ENCODE measurements around the gene COG2. TPM values are rescaled to one million over a fixed set of nuclear protein-coding genes. Genes with fewer than 3 reads are reported as not detected.

Gene COG2
- total and polyA plus RNA-seq, 2 of the 8 experiments (the other 6 are each of a cell fraction or from before 2014, with no cell fraction given), result 10.3 to 36.7 TPM

DNA sequence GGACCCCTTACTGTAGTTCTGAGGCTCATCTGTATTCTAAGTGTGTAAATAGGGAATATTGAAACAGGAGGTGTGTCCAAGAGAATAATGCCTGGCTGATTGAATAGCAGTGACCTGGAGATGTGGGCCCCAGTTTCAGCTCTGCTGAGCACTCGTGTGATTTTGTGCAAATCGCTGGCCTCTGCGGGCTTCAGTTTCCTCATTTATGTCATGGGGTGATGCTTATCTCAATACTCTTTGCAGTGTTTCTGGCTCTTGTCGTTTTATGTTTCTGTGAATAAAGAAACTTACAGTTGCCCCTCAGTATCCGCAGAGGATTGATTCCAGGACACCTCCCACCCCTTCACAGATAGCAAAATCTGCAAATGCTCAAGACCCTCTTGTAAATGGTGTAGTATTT, 5.0 kb downstream of the COG2 start:
- Histone ChIP-seq H3K9ac (replicated peaks in 1 of 4; ENCODE audit: extremely low read depth in 1 of 4, low read depth in 3 of 4, low read length in 3 of 4) (no peak overlapping the region), H2BK120ac (replicated peaks; ENCODE audit: low read depth, low read length) (no peak overlapping the region), H2BK15ac (ENCODE audit: low read length) (no peak overlapping the region), H3K4me2 (ENCODE audit: insufficient read depth in 1 of 2, low read depth in 2 of 2, low read length in 2 of 2) (no peak overlapping the region), H3K18ac (ENCODE audit: extremely low read depth, low read length) (no peak overlapping the region), H4K20me1 (replicated peaks in 1 of 2; ENCODE audit: control insufficient read depth in 1 of 2, insufficient read depth in 2 of 2, low read length in 2 of 2) (peaks cover 8 to 14% of the 10 kb centered on the region in 2 experiments), H2AK5ac (ENCODE audit: low read depth, low read length) (no peak overlapping the region), H3K27me3 (replicated peaks in 1 of 4; ENCODE audit: control insufficient read depth in 3 of 4, extremely low read depth in 1 of 4, insufficient read depth in 3 of 4, low read length in 3 of 4) (no peaks in the 10 kb centered on the region), H3K4me3 (ENCODE audit: extremely low read depth in 1 of 4, insufficient read depth in 2 of 4, low read depth in 3 of 4, low read length in 4 of 4) (no peak overlapping the region), H3K4me1 (replicated peaks in 1 of 4; ENCODE audit: control insufficient read depth in 3 of 4, insufficient read depth in 4 of 4, low read length in 3 of 4) (peaks cover 0 to 6% (median 0%) of the 10 kb centered on the region in 4 experiments; a peak in 1 of 7 replicates), H2BK20ac (ENCODE audit: low read length) (no peak overlapping the region), H3K27ac (ENCODE audit: low read depth, low read length) (no peak overlapping the region), H3K36me3 (ENCODE audit: control insufficient read depth in 2 of 4, insufficient read depth in 4 of 4, low read length in 3 of 4) (peaks cover 0 to 2% (median 0%) of the 10 kb centered on the region in 4 experiments; a peak in 1 of 8 replicates), H4K91ac (replicated peaks; ENCODE audit: insufficient read length, low read length) (no peak overlapping the region), H3K9me3 (ENCODE audit: insufficient read depth in 2 of 2, low read depth in 1 of 2, low read length in 1 of 2) (no peaks in the 10 kb centered on the region), H3K79me2 (ENCODE audit: control insufficient read depth in 1 of 2, insufficient read depth in 2 of 2, low read length in 2 of 2) (peaks cover 20 to 97% of the 10 kb centered on the region in 2 experiments), H2AFZ (ENCODE audit: low read length) (no peak overlapping the region), H3K56ac (replicated peaks; ENCODE audit: insufficient read length, low read depth, low read length) (no peak overlapping the region), H3K4ac (replicated peaks; ENCODE audit: insufficient read length, low read depth, low read length) (no peak overlapping the region), H2BK12ac (ENCODE audit: low read depth, low read length) (no peak overlapping the region), H4K8ac (ENCODE audit: extremely low read depth, insufficient read depth, low read length) (no peak overlapping the region), H4K5ac (ENCODE audit: insufficient read length, low read depth, low read length) (no peak overlapping the region), H3K14ac (ENCODE audit: insufficient read length) (no peak overlapping the region), H3K23ac (ENCODE audit: insufficient read length) (no peak overlapping the region), H3K23me2 (ENCODE audit: low read depth, low read length) (0 out of 2 replicates have a peak, but pooled peaks cover 2% of the 10 kb centered on the region), H3K79me1 (ENCODE audit: low read depth, low read length) (peaks cover 14% of the 10 kb centered on the region), H2BK5ac (ENCODE audit: low read depth, low read length) (no peak overlapping the region)
- DNase-seq (ENCODE audit: low read depth in 1 of 2, low spot score in 2 of 2), result no peak
- TF ChIP-seq, protein P1, sequence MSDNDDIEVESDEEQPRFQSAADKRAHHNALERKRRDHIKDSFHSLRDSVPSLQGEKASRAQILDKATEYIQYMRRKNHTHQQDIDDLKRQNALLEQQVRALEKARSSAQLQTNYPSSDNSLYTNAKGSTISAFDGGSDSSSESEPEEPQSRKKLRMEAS (IDR thresholded peaks at IDR 0.05), result no peak
- TF ChIP-seq HDAC2 (IDR thresholded peaks at IDR 0.05; ENCODE audit: borderline replicate concordance in 1 of 2, low read depth in 2 of 2, low read length in 2 of 2) (no peak), NANOG (IDR thresholded peaks at IDR 0.05; ENCODE audit: insufficient read depth, low read depth, low read length, poor library complexity, severe bottlenecking) (no peak), CBX5 (IDR thresholded peaks at IDR 0.05; ENCODE audit: low read depth, low read length) (no peak), CREB1 (IDR thresholded peaks at IDR 0.05) (no peak), SIRT6 (IDR thresholded peaks at IDR 0.05; ENCODE audit: low read length) (no peak), RFX5 (IDR thresholded peaks at IDR 0.05; ENCODE audit: borderline replicate concordance, low read depth, low read length) (no peak), CTBP2 (IDR thresholded peaks at IDR 0.05; ENCODE audit: borderline replicate concordance, insufficient read depth, insufficient read length, low read length) (no peak)
- TF ChIP-seq, protein P2, sequence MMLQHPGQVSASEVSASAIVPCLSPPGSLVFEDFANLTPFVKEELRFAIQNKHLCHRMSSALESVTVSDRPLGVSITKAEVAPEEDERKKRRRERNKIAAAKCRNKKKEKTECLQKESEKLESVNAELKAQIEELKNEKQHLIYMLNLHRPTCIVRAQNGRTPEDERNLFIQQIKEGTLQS (IDR thresholded peaks at IDR 0.05; ENCODE audit: insufficient read depth, low read depth, low read length), result no peak
- 92% methylated on average over 5 of the region's 5 CpGs; no CpG with 5 or more reads in 1 of the 2 experiments for whole genome bisulfite sequencing, 2 experiments (ENCODE audit: extremely low coverage in 1 of 2, insufficient coverage in 1 of 2, insufficient read length in 1 of 2, insufficient replicate concordance in 2 of 2, low coverage in 1 of 2, low lambda C conversion rate in 2 of 2, missing lambda C conversion rate in 1 of 2)
- POLR2A ChIA-PET (ENCODE audit: partially characterized antibody), result no interaction called here
- no peak for FAIRE-seq
- CTCF ChIA-PET (ENCODE audit: partially characterized antibody), result no interaction called here

All from H1 (cell line).